DMS 273 treated with DMSO at 0.1 percent for 48 hours (cell line): Measurements from ENCODE around the gene MUSTN1.

Source experiments
- DNase-seq: peaks from one replicate; lab custom pipeline; 2025; lab: John Stamatoyannopoulos, UW

The MUSTN1 gene

GRCh38 chr3:52833202-52833601, 1.6 kb downstream of the MUSTN1 start:
- no peak for DNase-seq

- peak; percentile 55 for DNase-seq
These were observed 3.1 kb downstream of the MUSTN1 start for GRCh38 chr3:52831500-52832301.

GRCh38 chr3:52830535-52831258, 4.1 kb downstream of the MUSTN1 start, which contains the start of gene ITIH4:
Gene ITIH4, minus strand, starts transcription at chr3:52830672. Its CDS starts 30 bp downstream, at chr3:52830642.
- no peak for DNase-seq

- no peak for DNase-seq
These were observed 4.8 kb downstream of the MUSTN1 start for GRCh38 chr3:52829906-52830463.

GRCh38 chr3:52829482-52829881, 5.3 kb downstream of the MUSTN1 start:
- no peak for DNase-seq

- DNase-seq: no peak
These were observed 6.9 kb downstream of the MUSTN1 start for GRCh38 chr3:52827866-52828376.

GRCh38 chr3:52827441-52827840, 7.4 kb downstream of the MUSTN1 start:
- no peak for DNase-seq

GRCh38 chr3:52824037-52824436, 10.8 kb downstream of the MUSTN1 start:
- DNase-seq: no peak

- no peak for DNase-seq
These were observed 12.5 kb downstream of the MUSTN1 start for GRCh38 chr3:52822363-52822762.

- no peak for DNase-seq
These were observed 14.1 kb downstream of the MUSTN1 start for GRCh38 chr3:52820736-52821135.

GRCh38 chr3:52819936-52820335, 14.9 kb downstream of the MUSTN1 start:
- DNase-seq: no peak

- no peak for DNase-seq
These were observed 17.0 kb downstream of the MUSTN1 start for GRCh38 chr3:52817860-52818259.

GRCh38 chr3:52817221-52817620, 17.6 kb downstream of the MUSTN1 start:
- DNase-seq: no peak

- no peak for DNase-seq
These were observed 18.2 kb downstream of the MUSTN1 start for GRCh38 chr3:52816654-52817053.

- DNase-seq: no peak
These were observed 18.6 kb downstream of the MUSTN1 start for GRCh38 chr3:52816199-52816598.

- DNase-seq: no peak
These were observed 21.0 kb downstream of the MUSTN1 start for GRCh38 chr3:52813810-52814209.

- DNase-seq: no peak
These were observed 23.3 kb downstream of the MUSTN1 start for GRCh38 chr3:52811452-52812011.

GRCh38 chr3:52810923-52811322, 23.9 kb downstream of the MUSTN1 start:
- DNase-seq: no peak

GRCh38 chr3:52809662-52810377, 25.0 kb downstream of the MUSTN1 start:
- no peak for DNase-seq

GRCh38 chr3:52809149-52809548, 25.7 kb downstream of the MUSTN1 start:
- no peak for DNase-seq

- DNase-seq: no peak
These were observed 29.4 kb downstream of the MUSTN1 start for GRCh38 chr3:52805270-52806039.
